Measurements from ENCODE around the gene PRKRIP1. TPM values are rescaled to one million over a fixed set of nuclear protein-coding genes. Genes with fewer than 3 reads are reported as not detected.
"Not testable (repeated sequence)": the region's sequence is repeated elsewhere in the genome, so short reads cannot be mapped to it uniquely, and the experiment has no call there.

The PRKRIP1 gene
- total and polyA plus RNA-seq, 2 donors from 2014 or later, result 20.8 to 25.9 TPM

DNA sequence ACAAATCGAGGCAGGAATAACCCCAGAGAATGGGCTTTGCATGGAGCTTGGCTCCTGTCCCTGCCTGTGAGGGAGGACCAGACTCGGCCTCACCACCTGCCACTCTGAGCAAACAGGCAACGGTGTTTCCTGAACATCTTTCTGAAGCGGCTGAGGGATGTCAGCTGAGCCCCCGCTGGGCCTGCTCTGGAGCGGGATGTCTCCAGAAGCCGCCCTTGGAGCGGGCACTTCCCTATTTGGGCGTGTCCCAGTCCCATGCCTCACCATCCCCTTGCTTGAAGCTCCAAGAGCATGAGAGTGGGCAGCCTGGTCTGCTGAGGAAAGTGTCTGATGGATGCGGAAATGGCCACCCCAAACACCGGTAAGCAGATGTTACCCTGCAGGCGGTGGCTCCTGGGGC, 58.3 kb downstream of the PRKRIP1 start:
- FAIRE-seq (no peak), DNase-seq (peak in 1 of 5 donors; percentile 72)
- H3K36me3 ChIP-seq (ENCODE audit: control insufficient read depth in 2 of 3, insufficient read depth in 3 of 3, low read length in 3 of 3), result peaks cover 0 to 7% (median 7%) of the 10 kb centered on the region in 3 donors
- H3K9ac ChIP-seq (ENCODE audit: low read length in 3 of 3), result no peak overlapping the region
- TF ChIP-seq, protein P1, sequence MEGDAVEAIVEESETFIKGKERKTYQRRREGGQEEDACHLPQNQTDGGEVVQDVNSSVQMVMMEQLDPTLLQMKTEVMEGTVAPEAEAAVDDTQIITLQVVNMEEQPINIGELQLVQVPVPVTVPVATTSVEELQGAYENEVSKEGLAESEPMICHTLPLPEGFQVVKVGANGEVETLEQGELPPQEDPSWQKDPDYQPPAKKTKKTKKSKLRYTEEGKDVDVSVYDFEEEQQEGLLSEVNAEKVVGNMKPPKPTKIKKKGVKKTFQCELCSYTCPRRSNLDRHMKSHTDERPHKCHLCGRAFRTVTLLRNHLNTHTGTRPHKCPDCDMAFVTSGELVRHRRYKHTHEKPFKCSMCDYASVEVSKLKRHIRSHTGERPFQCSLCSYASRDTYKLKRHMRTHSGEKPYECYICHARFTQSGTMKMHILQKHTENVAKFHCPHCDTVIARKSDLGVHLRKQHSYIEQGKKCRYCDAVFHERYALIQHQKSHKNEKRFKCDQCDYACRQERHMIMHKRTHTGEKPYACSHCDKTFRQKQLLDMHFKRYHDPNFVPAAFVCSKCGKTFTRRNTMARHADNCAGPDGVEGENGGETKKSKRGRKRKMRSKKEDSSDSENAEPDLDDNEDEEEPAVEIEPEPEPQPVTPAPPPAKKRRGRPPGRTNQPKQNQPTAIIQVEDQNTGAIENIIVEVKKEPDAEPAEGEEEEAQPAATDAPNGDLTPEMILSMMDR (IDR thresholded peaks at IDR 0.05; ENCODE audit: borderline replicate concordance, extremely low read depth, insufficient read depth), result no peak
- H3K27ac ChIP-seq (ENCODE audit: low read depth in 2 of 2, low read length in 2 of 2), result no peak overlapping the region
- peaks cover 0 to 2% (median 0%) of the 10 kb centered on the region in 3 donors for H3K4me1 ChIP-seq (ENCODE audit: control insufficient read depth in 2 of 3, insufficient read depth in 2 of 3, low read depth in 1 of 3, low read length in 3 of 3)
- no peaks in the 10 kb centered on the region for H3K9me3 ChIP-seq (ENCODE audit: control insufficient read depth in 2 of 3, insufficient read depth in 1 of 3, low read length in 3 of 3)
- intact Hi-C loops (cut with DNase I), result no loop called here
- H3K27me3 ChIP-seq (ENCODE audit: control insufficient read depth, insufficient read depth, low read length), result no peaks in the 10 kb centered on the region
- H3K4me3 ChIP-seq (ENCODE audit: low read length in 3 of 3), result no peak overlapping the region

DNA sequence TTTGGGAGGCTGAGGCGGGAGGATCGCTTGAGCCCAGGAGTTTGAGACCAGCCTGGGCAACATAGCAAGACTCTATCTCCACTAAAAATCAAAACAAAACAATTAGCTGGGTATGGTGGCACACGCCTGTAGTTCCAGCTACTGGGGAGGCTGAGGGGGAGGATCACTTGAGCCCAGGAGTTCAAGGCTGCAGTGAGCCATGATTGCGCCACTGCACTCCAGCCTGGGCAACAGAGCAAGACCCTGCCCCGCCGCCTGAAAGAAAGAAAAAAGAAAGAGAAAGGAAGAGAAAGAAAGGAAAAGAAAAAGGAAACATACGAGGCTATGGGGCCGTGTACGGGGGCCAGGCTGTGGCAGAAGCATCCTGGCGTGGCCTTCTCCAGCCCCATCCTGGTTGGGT, 58.8 kb downstream of the PRKRIP1 start:
- DNase-seq; H3K4me3 ChIP-seq (ENCODE audit: low read length in 3 of 3); H3K27me3 ChIP-seq (ENCODE audit: control insufficient read depth, insufficient read depth, low read length); H3K9me3 ChIP-seq (ENCODE audit: control insufficient read depth in 2 of 3, insufficient read depth in 1 of 3, low read length in 3 of 3); H3K9ac ChIP-seq (ENCODE audit: low read length in 3 of 3); H3K27ac ChIP-seq (ENCODE audit: low read depth in 2 of 2, low read length in 2 of 2); intact Hi-C loops (cut with DNase I); FAIRE-seq; H3K36me3 ChIP-seq (ENCODE audit: control insufficient read depth in 2 of 3, insufficient read depth in 3 of 3, low read length in 3 of 3); H3K4me1 ChIP-seq (ENCODE audit: control insufficient read depth in 2 of 3, insufficient read depth in 2 of 3, low read depth in 1 of 3, low read length in 3 of 3): not testable (repeated sequence)

DNA sequence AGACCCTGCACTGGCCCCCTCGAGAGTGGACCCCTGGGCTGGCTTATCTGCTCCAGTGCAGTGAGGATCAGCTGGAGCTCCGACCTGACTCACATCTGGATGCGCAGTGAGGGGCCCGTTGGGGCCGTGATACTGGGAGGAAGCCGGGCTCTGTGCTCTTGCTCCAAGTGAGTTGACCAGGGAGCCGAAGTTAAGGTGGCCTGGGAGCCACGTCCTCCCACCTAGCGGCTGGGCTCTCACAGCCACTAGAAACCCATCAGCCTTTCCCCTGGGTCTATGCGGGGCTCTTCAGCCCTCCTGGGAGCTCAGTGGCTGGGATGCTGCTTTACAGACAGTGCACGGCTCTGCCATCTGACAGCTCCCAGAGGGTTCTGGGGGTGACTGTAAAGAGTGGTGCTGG, 59.4 kb downstream of the PRKRIP1 start:
- Histone ChIP-seq H3K27me3 (ENCODE audit: control insufficient read depth, insufficient read depth, low read length) (no peaks in the 10 kb centered on the region), H3K36me3 (ENCODE audit: control insufficient read depth in 2 of 3, insufficient read depth in 3 of 3, low read length in 3 of 3) (peaks cover 0 to 7% (median 7%) of the 10 kb centered on the region in 3 donors), H3K4me3 (ENCODE audit: low read length in 3 of 3) (no peak overlapping the region), H3K9ac (ENCODE audit: low read length in 3 of 3) (no peak overlapping the region), H3K9me3 (ENCODE audit: control insufficient read depth in 2 of 3, insufficient read depth in 1 of 3, low read length in 3 of 3) (no peaks in the 10 kb centered on the region), H3K4me1 (ENCODE audit: control insufficient read depth in 2 of 3, insufficient read depth in 2 of 3, low read depth in 1 of 3, low read length in 3 of 3) (peaks cover 0 to 2% (median 0%) of the 10 kb centered on the region in 3 donors), H3K27ac (ENCODE audit: low read depth in 2 of 2, low read length in 2 of 2) (no peak overlapping the region)
- TF ChIP-seq, protein P1 (IDR thresholded peaks at IDR 0.05; ENCODE audit: borderline replicate concordance, extremely low read depth, insufficient read depth), result no peak
- FAIRE-seq, result no peak
- DNase-seq, result no peak
- intact Hi-C loops (cut with DNase I), result no loop called here

DNA sequence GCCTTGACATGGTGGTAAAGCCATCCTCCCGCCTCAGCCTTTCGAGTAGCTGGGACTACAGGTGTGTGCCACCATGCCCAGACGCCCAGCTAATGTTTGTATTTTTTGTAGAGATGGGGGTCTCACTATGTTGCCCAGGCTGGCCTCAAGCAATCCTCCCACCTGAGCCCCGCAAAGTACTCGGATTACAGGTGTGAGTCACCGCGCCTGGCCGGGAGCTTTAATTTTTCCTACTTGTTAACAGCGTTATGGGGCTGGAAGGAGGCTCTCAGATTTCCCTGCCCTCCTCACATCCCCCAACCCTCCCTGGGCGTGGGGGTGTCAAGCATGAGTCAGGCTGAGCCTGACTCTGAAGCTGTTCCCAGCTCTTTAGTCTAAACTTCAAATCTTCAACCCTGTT, 60.2 kb downstream of the PRKRIP1 start:
- H3K36me3 ChIP-seq (ENCODE audit: control insufficient read depth in 2 of 3, insufficient read depth in 3 of 3, low read length in 3 of 3), result peaks cover 0 to 7% (median 7%) of the 10 kb centered on the region in 3 donors
- H3K9ac ChIP-seq (ENCODE audit: low read length in 3 of 3), result no peak overlapping the region
- H3K9me3 ChIP-seq (ENCODE audit: control insufficient read depth in 2 of 3, insufficient read depth in 1 of 3, low read length in 3 of 3), result no peaks in the 10 kb centered on the region
- peaks cover 0 to under 1% (median 0%) of the 10 kb centered on the region in 3 donors for H3K4me1 ChIP-seq (ENCODE audit: control insufficient read depth in 2 of 3, insufficient read depth in 2 of 3, low read depth in 1 of 3, low read length in 3 of 3)
- intact Hi-C loops (cut with DNase I), result no loop called here
- H3K27me3 ChIP-seq (ENCODE audit: control insufficient read depth, insufficient read depth, low read length), result no peaks in the 10 kb centered on the region
- FAIRE-seq (no peak), DNase-seq (peak in 2 of 5 donors; percentile 18 to 32)
- TF ChIP-seq, protein P1 (IDR thresholded peaks at IDR 0.05; ENCODE audit: borderline replicate concordance, extremely low read depth, insufficient read depth), result no peak
- no peak overlapping the region for H3K27ac ChIP-seq (ENCODE audit: low read depth in 2 of 2, low read length in 2 of 2)
- no peak overlapping the region for H3K4me3 ChIP-seq (ENCODE audit: low read length in 3 of 3)

Measured in kidney (tissue), 14 donors.